ENCODE measurements around the gene KCNQ4. TPM values are rescaled to one million over a fixed set of nuclear protein-coding genes. Genes with fewer than 3 reads are reported as not detected.

The KCNQ4 gene
- total RNA-seq, 1 experiment from 2014 or later, result 1.6 TPM

DNA sequence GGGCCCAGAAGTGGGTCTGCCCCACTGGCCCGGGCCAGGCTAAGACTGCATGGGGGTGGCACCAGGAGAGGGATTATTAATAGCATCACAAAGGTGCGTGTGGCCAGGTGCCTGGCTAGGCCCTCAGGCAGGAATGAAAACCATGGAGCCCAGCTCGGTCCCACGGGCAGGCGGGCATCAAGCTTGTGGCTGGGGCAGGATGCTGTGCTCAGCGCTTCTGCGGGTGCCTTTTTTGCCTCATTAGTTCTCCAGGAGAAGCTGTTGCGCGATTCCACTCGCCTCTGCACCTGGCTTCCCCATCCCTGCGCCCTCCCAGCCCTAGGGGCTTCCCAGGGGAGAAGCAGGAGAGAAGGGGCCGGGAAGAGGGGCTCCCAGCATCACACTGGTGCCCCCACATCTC is 39.3 kb downstream of the KCNQ4 start:
- H3K9me3 Mint-ChIP-seq (ENCODE audit: unreplicated experiment), result no peaks in the 10 kb centered on the region
- H3K4me3 Mint-ChIP-seq (ENCODE audit: unreplicated experiment), result no peak overlapping the region
- CTCF ChIA-PET, result no interaction called here
- no TSS peak for BruUV-seq (replicated peaks)
- intact Hi-C loops (cut with micrococcal nuclease; ENCODE audit: unreplicated experiment), result no loop called here
- Histone ChIP-seq H3K4me3 (ENCODE audit: low read depth, low read length) (no peak overlapping the region), H3K36me3 (ENCODE audit: control insufficient read depth, insufficient read depth, low read length) (no peaks in the 10 kb centered on the region), H3K9me3 (no peaks in the 10 kb centered on the region), H3K4me1 (peaks cover 34% of the 10 kb centered on the region), H3K27me3 (replicated peaks; ENCODE audit: control insufficient read depth, insufficient read depth, low read length) (no peaks in the 10 kb centered on the region)
- peak overlapping the region; percentile 69 for H3K27ac Mint-ChIP-seq (ENCODE audit: unreplicated experiment)
- POLR2A ChIA-PET, result no interaction called here
- H3K4me1 Mint-ChIP-seq (ENCODE audit: low read depth, unreplicated experiment), result peaks cover 16% of the 10 kb centered on the region
- no peak for DNase-seq
- TF ChIP-seq, protein P1, sequence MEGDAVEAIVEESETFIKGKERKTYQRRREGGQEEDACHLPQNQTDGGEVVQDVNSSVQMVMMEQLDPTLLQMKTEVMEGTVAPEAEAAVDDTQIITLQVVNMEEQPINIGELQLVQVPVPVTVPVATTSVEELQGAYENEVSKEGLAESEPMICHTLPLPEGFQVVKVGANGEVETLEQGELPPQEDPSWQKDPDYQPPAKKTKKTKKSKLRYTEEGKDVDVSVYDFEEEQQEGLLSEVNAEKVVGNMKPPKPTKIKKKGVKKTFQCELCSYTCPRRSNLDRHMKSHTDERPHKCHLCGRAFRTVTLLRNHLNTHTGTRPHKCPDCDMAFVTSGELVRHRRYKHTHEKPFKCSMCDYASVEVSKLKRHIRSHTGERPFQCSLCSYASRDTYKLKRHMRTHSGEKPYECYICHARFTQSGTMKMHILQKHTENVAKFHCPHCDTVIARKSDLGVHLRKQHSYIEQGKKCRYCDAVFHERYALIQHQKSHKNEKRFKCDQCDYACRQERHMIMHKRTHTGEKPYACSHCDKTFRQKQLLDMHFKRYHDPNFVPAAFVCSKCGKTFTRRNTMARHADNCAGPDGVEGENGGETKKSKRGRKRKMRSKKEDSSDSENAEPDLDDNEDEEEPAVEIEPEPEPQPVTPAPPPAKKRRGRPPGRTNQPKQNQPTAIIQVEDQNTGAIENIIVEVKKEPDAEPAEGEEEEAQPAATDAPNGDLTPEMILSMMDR (IDR thresholded peaks at IDR 0.05; ENCODE audit: insufficient read depth in 1 of 2, low read depth in 1 of 2, low read length in 1 of 2, severe bottlenecking in 1 of 2, unreplicated experiment in 1 of 2), result no peak
- no peaks in the 10 kb centered on the region for H3K27me3 Mint-ChIP-seq (ENCODE audit: insufficient read depth, unreplicated experiment)
- peaks cover 10% of the 10 kb centered on the region for H3K36me3 Mint-ChIP-seq (ENCODE audit: insufficient read depth, unreplicated experiment)

DNA sequence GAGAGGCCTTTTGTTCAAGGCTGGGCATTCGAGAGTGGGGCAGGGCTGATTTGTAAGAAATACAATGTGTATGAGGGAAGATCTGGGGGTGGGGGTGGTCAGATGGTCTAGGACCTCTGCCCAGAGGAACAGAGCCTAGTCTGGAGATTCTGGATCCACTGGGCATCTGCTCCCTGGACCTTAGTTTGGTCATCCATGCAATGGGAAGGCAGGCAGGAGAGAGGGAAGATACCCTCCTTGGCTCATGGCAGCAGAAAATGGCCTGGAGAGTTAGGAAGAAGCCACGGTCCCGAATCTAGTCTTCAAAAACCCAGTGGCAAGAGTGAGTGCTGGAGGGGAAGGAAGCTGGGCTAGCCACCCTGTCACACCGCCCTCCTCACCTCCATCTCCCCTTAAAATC is 39.8 kb downstream of the KCNQ4 start:
- H3K4me3 ChIP-seq (ENCODE audit: low read depth, low read length), result no peak overlapping the region
- TF ChIP-seq, protein P1 (IDR thresholded peaks at IDR 0.05; ENCODE audit: insufficient read depth in 1 of 2, low read depth in 1 of 2, low read length in 1 of 2, severe bottlenecking in 1 of 2, unreplicated experiment in 1 of 2), result no peak
- no peak for DNase-seq
- H3K27me3 ChIP-seq (replicated peaks; ENCODE audit: control insufficient read depth, insufficient read depth, low read length), result no peaks in the 10 kb centered on the region
- intact Hi-C loops (cut with micrococcal nuclease; ENCODE audit: unreplicated experiment), result no loop called here
- Mint-ChIP-seq H3K9me3 (ENCODE audit: unreplicated experiment) (no peaks in the 10 kb centered on the region), H3K27me3 (ENCODE audit: insufficient read depth, unreplicated experiment) (no peaks in the 10 kb centered on the region), H3K4me3 (ENCODE audit: unreplicated experiment) (no peak overlapping the region), H3K4me1 (ENCODE audit: low read depth, unreplicated experiment) (peaks cover 16% of the 10 kb centered on the region), H3K27ac (ENCODE audit: unreplicated experiment) (peak overlapping the region; percentile 69), H3K36me3 (ENCODE audit: insufficient read depth, unreplicated experiment) (peaks cover 10% of the 10 kb centered on the region)
- no peaks in the 10 kb centered on the region for H3K9me3 ChIP-seq
- BruUV-seq (replicated peaks), result no TSS peak
- ChIA-PET POLR2A (no interaction called here), CTCF (no interaction called here)
- H3K36me3 ChIP-seq (ENCODE audit: control insufficient read depth, insufficient read depth, low read length), result no peaks in the 10 kb centered on the region
- peaks cover 34% of the 10 kb centered on the region for H3K4me1 ChIP-seq

DNA sequence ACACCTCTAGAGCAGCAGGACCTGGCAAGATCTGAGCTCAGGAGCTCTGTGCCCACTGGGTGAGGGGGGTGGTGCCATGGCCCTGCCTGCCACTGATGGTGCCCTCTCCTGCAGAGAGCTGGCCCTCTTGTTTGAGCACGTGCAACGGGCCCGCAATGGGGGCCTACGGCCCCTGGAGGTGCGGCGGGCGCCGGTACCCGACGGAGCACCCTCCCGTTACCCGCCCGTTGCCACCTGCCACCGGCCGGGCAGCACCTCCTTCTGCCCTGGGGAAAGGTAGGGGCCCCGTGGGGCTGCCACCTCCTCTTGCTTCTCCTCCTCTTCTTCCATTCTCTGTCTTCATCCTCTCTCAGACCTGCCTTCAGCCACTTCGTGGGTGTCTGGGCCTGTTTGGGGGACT is 40.4 kb downstream of the KCNQ4 start:
- Mint-ChIP-seq H3K9me3 (ENCODE audit: unreplicated experiment) (no peaks in the 10 kb centered on the region), H3K4me3 (ENCODE audit: unreplicated experiment) (no peak overlapping the region), H3K27me3 (ENCODE audit: insufficient read depth, unreplicated experiment) (no peaks in the 10 kb centered on the region), H3K27ac (ENCODE audit: unreplicated experiment) (peak overlapping the region; percentile 83), H3K4me1 (ENCODE audit: low read depth, unreplicated experiment) (peaks cover 16% of the 10 kb centered on the region), H3K36me3 (ENCODE audit: insufficient read depth, unreplicated experiment) (peaks cover 10% of the 10 kb centered on the region)
- no TSS peak for BruUV-seq (replicated peaks)
- CTCF ChIA-PET, result interaction anchor here (1.5 kb wide), 1 partner anchor 50 kb away, joined by 6 read pairs; no protein-coding TSS in a partner anchor
- H3K4me3 ChIP-seq (ENCODE audit: low read depth, low read length), result no peak overlapping the region
- no peaks in the 10 kb centered on the region for H3K36me3 ChIP-seq (ENCODE audit: control insufficient read depth, insufficient read depth, low read length)
- H3K27me3 ChIP-seq (replicated peaks; ENCODE audit: control insufficient read depth, insufficient read depth, low read length), result no peaks in the 10 kb centered on the region
- intact Hi-C loops (cut with micrococcal nuclease; ENCODE audit: unreplicated experiment), result no loop called here
- no peak for DNase-seq
- POLR2A ChIA-PET, result no interaction called here
- TF ChIP-seq, protein P1 (IDR thresholded peaks at IDR 0.05; ENCODE audit: insufficient read depth in 1 of 2, low read depth in 1 of 2, low read length in 1 of 2, severe bottlenecking in 1 of 2, unreplicated experiment in 1 of 2), result no peak
- H3K9me3 ChIP-seq, result no peaks in the 10 kb centered on the region
- peaks cover 34% of the 10 kb centered on the region for H3K4me1 ChIP-seq

Measured in Caco-2 (cell line).